HCT116 (cell line): ENCODE measurements around the gene RNF114. TPM values are rescaled to one million over a fixed set of nuclear protein-coding genes. Genes with fewer than 3 reads are reported as not detected.

ENCODE experiments used
- ATAC-seq: fragments of 200-7000 bp; cut with Tn5 transposase; 2 replicates; pipeline ENCODE4 v1.9.1; 2020; ENCODE audit warnings: mild to moderate bottlenecking, moderate library complexity
- BruUV-seq: library from RNA; stranded (reverse); fragments of 400-500 nt; replicated peaks from 2 replicates; lab custom pipeline; 2021; lab: Mats Ljungman, UMichigan
- CTCF ChIA-PET: fragments of 300-600 bp; sonication (Branson Sonifier 250); formaldehyde crosslinking; loops from one replicate; lab custom pipeline; 2021; ENCODE audit warnings: antibody characterized with exemption; lab: Charles Lee
- POLR2A ChIA-PET: fragments of 300-600, 350-600 bp; sonication (Branson Sonifier 250); formaldehyde crosslinking; loops from one replicate; lab custom pipeline; 2021; ENCODE audit warnings: antibody characterized with exemption; lab: Charles Lee
- RAD21 ChIA-PET, 2 experiments: fragments of 300-600 bp; sonication (Branson Sonifier 250); formaldehyde crosslinking; loops; one replicate each; lab custom pipeline; 2023; ENCODE audit warnings: low total read pairs in 2 of 2; ENCODE audit not compliant: uncharacterized antibody in 2 of 2, unreplicated experiment in 2 of 2, low non-redundant PET in 1 of 2; lab: Charles Lee
- DNase-seq: peaks from one replicate; pipeline ENCODE4 v3.0.0-alpha.2; 2010; ENCODE audit warnings: low read depth, low spot score
- H2AFZ ChIP-seq: fragments of 200-600 bp; shearing (Covaris generic), sonication (generic); 2 replicates; pipeline ENCODE4 v1.6.1; 2017; ENCODE audit warnings: low read depth, mixed run types, mixed read lengths, antibody characterized with exemption, low read length; ENCODE audit not compliant: poor library complexity, severe bottlenecking
- H3K27ac ChIP-seq: 2 replicates; pipeline ENCODE4 v1.5.1; 2012; ENCODE audit warnings: low read depth, low read length
- H3K27me3 ChIP-seq: fragments of 200-600 bp; sonication (generic); 2 replicates; pipeline ENCODE4 v1.6.1; 2016; ENCODE audit warnings: mixed run types, low read length, mixed read lengths; ENCODE audit not compliant: insufficient read depth
- H3K36me3 ChIP-seq, 2 experiments: fragments of 200-500 bp in 1 of 2; fragments of 200-600 bp in 1 of 2; sonication (Bioruptor generic) in 1 of 2; sonication (generic) in 1 of 2; 2 replicates each; pipeline versions ENCODE4 v1.5.1 to v1.6.1; 2014 to 2016; ENCODE audit warnings: low read length in 2 of 2, inconsistent platforms in 1 of 2, mixed read lengths in 1 of 2, mixed run types in 1 of 2; ENCODE audit not compliant: insufficient read depth in 2 of 2, control insufficient read depth in 1 of 2
- H3K4me1 ChIP-seq, 2 experiments: fragments of 200-600 bp in 1 of 2; sonication (generic) in 1 of 2; 2 replicates each; pipeline versions ENCODE4 v1.5.1 to v1.6.1; 2012 to 2017; ENCODE audit warnings: low read length in 2 of 2, inconsistent platforms in 1 of 2, mild to moderate bottlenecking in 1 of 2, mixed read lengths in 1 of 2, mixed run types in 1 of 2, moderate library complexity in 1 of 2; ENCODE audit not compliant: insufficient read depth in 2 of 2, control insufficient read depth in 1 of 2
- H3K4me2 ChIP-seq: fragments of 200-600 bp; sonication (generic); 2 replicates; pipeline ENCODE4 v1.6.1; 2017; ENCODE audit warnings: mixed run types, low read length, mixed read lengths
- H3K4me3 ChIP-seq, 2 experiments: fragments of 200-600 bp in 1 of 2; sonication (generic) in 1 of 2; replicated peaks in 1 of 2; 2 replicates each; pipeline ENCODE4 v1.5.1; 2011 to 2016; ENCODE audit warnings: low read length in 2 of 2, control low read depth in 1 of 2, low read depth in 1 of 2, mild to moderate bottlenecking in 1 of 2, mixed read lengths in 1 of 2, mixed run types in 1 of 2
- H3K79me2 ChIP-seq: fragments of 200-600 bp; sonication (generic); 2 replicates; pipeline ENCODE4 v1.6.1; 2017; ENCODE audit warnings: mild to moderate bottlenecking, mixed run types, low read length, moderate library complexity, mixed read lengths; ENCODE audit not compliant: insufficient read depth
- H3K9ac ChIP-seq: fragments of 200-600 bp; sonication (generic); 2 replicates; pipeline ENCODE4 v1.6.1; 2016; ENCODE audit warnings: low read length, mixed read lengths
- H3K9me2 ChIP-seq: fragments of 200-600 bp; sonication (generic), shearing (Covaris generic); 2 replicates; pipeline ENCODE4 v1.6.1; 2017; ENCODE audit warnings: mixed run types, mild to moderate bottlenecking, moderate library complexity; ENCODE audit not compliant: insufficient read depth
- H3K9me3 ChIP-seq, 2 experiments: fragments of 200-500 bp in 1 of 2; fragments of 200-600 bp in 1 of 2; sonication (Bioruptor generic) in 1 of 2; sonication (generic) in 1 of 2; 2 replicates each; pipeline ENCODE4 v1.6.1; 2014 to 2017; ENCODE audit warnings: low read length in 2 of 2, mixed read lengths in 2 of 2, inconsistent platforms in 1 of 2, low read depth in 1 of 2, mild to moderate bottlenecking in 1 of 2, mixed run types in 1 of 2, moderate library complexity in 1 of 2; ENCODE audit not compliant: control insufficient read depth in 1 of 2, insufficient read depth in 1 of 2
- H4K20me1 ChIP-seq: fragments of 200-600 bp; sonication (generic), shearing (Covaris generic); 2 replicates; pipeline ENCODE4 v1.6.1; 2017; ENCODE audit warnings: mixed run types, mild to moderate bottlenecking, moderate library complexity; ENCODE audit not compliant: insufficient read depth
- CBX3 ChIP-seq: IDR thresholded peaks from 2 replicates; pipeline ENCODE4 v1.6.1; 2012; ENCODE audit warnings: low read depth
- CEBPB ChIP-seq: IDR thresholded peaks from 2 replicates; pipeline ENCODE4 v1.6.1; 2012; ENCODE audit warnings: low read depth
- EGR1 ChIP-seq: IDR thresholded peaks from 2 replicates; pipeline ENCODE4 v1.6.1; 2012; ENCODE audit warnings: low read depth
- ELF1 ChIP-seq: IDR thresholded peaks from 2 replicates; pipeline ENCODE4 v1.6.1; 2012; ENCODE audit warnings: low read depth, borderline replicate concordance
- EZH2 ChIP-seq: fragments of 200-600 bp; sonication (generic); IDR thresholded peaks from 2 replicates; pipeline ENCODE4 v1.6.1; 2017; ENCODE audit warnings: antibody characterized with exemption, mixed run types
- EZH2phosphoT487 ChIP-seq: fragments of 200-600 bp; IDR thresholded peaks from 2 replicates; pipeline ENCODE4 v1.6.1; 2018; ENCODE audit warnings: antibody characterized with exemption, borderline replicate concordance
- FOSL1 ChIP-seq: IDR thresholded peaks from 2 replicates; pipeline ENCODE4 v1.6.1; 2012; ENCODE audit warnings: low read depth
- JUND ChIP-seq: IDR thresholded peaks from 2 replicates; pipeline ENCODE4 v1.6.1; 2012
- MAX ChIP-seq: IDR thresholded peaks from 2 replicates; pipeline ENCODE4 v1.6.1; 2012
- POLR2A ChIP-seq: IDR thresholded peaks from 2 replicates; pipeline ENCODE4 v1.7.0; 2011; ENCODE audit warnings: borderline replicate concordance; ENCODE audit not compliant: insufficient read depth, insufficient read length; ENCODE audit errors: extremely low read depth
- POLR2AphosphoS5 ChIP-seq: IDR thresholded peaks from 2 replicates; pipeline ENCODE4 v1.6.1; 2011; ENCODE audit warnings: mild to moderate bottlenecking, low read depth, low read length, moderate library complexity
- RAD21 ChIP-seq: IDR thresholded peaks from 2 replicates; pipeline ENCODE4 v1.6.1; 2012; ENCODE audit warnings: low read depth, mild to moderate bottlenecking
- REST ChIP-seq: IDR thresholded peaks from 2 replicates; pipeline ENCODE4 v1.6.1; 2012; ENCODE audit warnings: low read depth
- SIN3A ChIP-seq: IDR thresholded peaks from 2 replicates; pipeline ENCODE4 v1.6.1; 2012; ENCODE audit warnings: low read depth
- SRF ChIP-seq: IDR thresholded peaks from 2 replicates; pipeline ENCODE4 v1.6.1; 2012; ENCODE audit warnings: low read depth
- TCF7L2 ChIP-seq: IDR thresholded peaks from 2 replicates; pipeline ENCODE4 v1.7.0; 2011; ENCODE audit warnings: borderline replicate concordance, inconsistent platforms; ENCODE audit not compliant: insufficient read depth, insufficient read length; ENCODE audit errors: extremely low read depth
- ZBTB33 ChIP-seq: IDR thresholded peaks from 2 replicates; pipeline ENCODE4 v1.6.1; 2011; ENCODE audit warnings: mild to moderate bottlenecking, low read length, moderate library complexity; ENCODE audit not compliant: insufficient replicate concordance; ENCODE audit errors: extremely low read depth
- ZFX ChIP-seq: fragments of 450-650 bp; IDR thresholded peaks from 2 replicates; pipeline ENCODE4 v1.6.1; 2017
- intact Hi-C: fragments of 100-400 bp; cut with micrococcal nuclease; formaldehyde crosslinking; loops from 2 replicates; pipeline ENCODE4 v1.10.0; 2022
- total RNA-seq: library from RNA; stranded (reverse); gene quantifications from one replicate; pipeline ENCODE4 v1.2.1, GENCODE V29; 2021; ENCODE audit not compliant: unreplicated experiment
- TF ChIP-seq, protein P1 (sequence below), 3 experiments: fragments of 200-600 bp in 1 of 3; sonication (generic) in 1 of 3; IDR thresholded peaks in 2 of 3; conservative IDR thresholded peaks in 1 of 3; 2 replicates each; pipeline ENCODE4 v1.5.1; 2012 to 2017; ENCODE audit warnings: low read depth in 2 of 3, low read length in 2 of 3, antibody characterized with exemption in 1 of 3, borderline replicate concordance in 1 of 3, control low read depth in 1 of 3, mild to moderate bottlenecking in 1 of 3, mixed read lengths in 1 of 3, mixed run types in 1 of 3, moderate library complexity in 1 of 3; ENCODE audit not compliant: insufficient read depth in 1 of 3
- TF ChIP-seq, protein P2 (sequence below): IDR thresholded peaks from 2 replicates; pipeline ENCODE4 v1.6.1; 2012

RNF114 gene
- total RNA-seq, 1 experiment from 2014 or later, result 66.8 TPM

DNA sequence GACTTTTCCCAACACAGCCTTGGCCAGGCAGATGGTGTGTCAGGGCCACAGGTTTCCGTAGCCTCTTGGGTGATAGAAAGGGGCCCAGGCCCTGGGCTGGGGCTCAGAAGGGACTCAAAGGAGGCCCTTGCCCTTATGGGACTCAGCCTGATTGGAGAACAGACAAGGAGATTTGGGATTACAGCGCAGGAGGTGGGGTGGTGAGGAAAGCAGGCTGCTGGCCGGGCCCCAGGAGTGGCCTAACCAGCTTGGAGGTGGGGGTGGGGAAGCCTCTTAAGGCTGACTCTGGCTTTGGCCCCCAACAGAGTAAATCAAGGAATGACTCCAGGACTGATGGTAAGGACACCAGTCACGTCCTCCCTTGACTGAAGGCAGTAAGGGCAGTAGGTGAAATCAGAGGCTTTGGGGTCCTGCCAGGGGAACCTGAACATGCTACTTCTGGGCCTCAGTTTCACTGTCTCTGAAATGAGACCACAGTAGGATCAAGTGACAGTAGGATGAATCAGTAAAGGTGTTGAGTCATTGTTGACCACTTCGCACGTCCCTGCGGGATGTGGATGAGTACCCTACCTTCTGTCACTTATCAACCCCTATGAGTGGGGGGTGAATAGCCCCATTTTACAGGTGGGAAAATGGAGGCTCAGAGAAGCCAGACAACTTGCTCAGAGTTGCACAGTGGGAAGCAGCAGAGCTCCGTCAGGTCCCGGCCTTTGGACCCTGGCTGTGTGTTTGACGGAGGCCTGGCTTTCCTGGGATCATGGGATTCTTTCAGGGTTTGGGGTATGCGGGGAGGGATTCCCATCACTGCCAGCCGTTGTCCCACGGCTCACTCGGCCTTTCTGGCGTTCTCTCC lies 51.0 kb downstream of the RNF114 start:
- Histone ChIP-seq H3K4me3 (no peak overlapping the region), H3K9me2 (no peaks in the 10 kb centered on the region), H3K79me2 (peaks cover 49% of the 10 kb centered on the region), H3K27ac (no peak overlapping the region), H3K36me3 (peaks cover 26 to 48% of the 10 kb centered on the region in 2 experiments), H2AFZ (no peak overlapping the region), H3K4me2 (peak overlapping the region; percentile 33), H4K20me1 (no peaks in the 10 kb centered on the region), H3K4me1 (peaks cover 4 to 61% of the 10 kb centered on the region in 2 experiments), H3K9me3 (no peaks in the 10 kb centered on the region), H3K27me3 (no peaks in the 10 kb centered on the region), H3K9ac (no peak overlapping the region)
- ATAC-seq (no peak), DNase-seq (no peak)
- ChIA-PET CTCF (no interaction called here), RAD21 (no interaction called here), POLR2A (interaction anchor here (1.0 kb wide), 1 partner anchor 12 kb away, joined by 3 read pairs; no protein-coding TSS in a partner anchor)
- TF ChIP-seq, protein P1, sequence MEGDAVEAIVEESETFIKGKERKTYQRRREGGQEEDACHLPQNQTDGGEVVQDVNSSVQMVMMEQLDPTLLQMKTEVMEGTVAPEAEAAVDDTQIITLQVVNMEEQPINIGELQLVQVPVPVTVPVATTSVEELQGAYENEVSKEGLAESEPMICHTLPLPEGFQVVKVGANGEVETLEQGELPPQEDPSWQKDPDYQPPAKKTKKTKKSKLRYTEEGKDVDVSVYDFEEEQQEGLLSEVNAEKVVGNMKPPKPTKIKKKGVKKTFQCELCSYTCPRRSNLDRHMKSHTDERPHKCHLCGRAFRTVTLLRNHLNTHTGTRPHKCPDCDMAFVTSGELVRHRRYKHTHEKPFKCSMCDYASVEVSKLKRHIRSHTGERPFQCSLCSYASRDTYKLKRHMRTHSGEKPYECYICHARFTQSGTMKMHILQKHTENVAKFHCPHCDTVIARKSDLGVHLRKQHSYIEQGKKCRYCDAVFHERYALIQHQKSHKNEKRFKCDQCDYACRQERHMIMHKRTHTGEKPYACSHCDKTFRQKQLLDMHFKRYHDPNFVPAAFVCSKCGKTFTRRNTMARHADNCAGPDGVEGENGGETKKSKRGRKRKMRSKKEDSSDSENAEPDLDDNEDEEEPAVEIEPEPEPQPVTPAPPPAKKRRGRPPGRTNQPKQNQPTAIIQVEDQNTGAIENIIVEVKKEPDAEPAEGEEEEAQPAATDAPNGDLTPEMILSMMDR (IDR thresholded peaks at IDR 0.05 in 2 of 3, conservative IDR thresholded peaks at IDR 0.05 in 1 of 3; ENCODE audit: borderline replicate concordance in 1 of 3, insufficient read depth in 1 of 3, low read depth in 2 of 3, low read length in 2 of 3), result no peak
- TF ChIP-seq ZBTB33 (no peak), JUND (no peak), EZH2 (no peak), POLR2A (no peak), SRF (no peak), CBX3 (no peak; the same call in 1 of the 2 replicates), SIN3A (no peak), RAD21 (no peak), EGR1 (no peak), MAX (no peak), EZH2phosphoT487 (no peak), POLR2AphosphoS5 (no peak), ZFX (no peak), CEBPB (no peak), TCF7L2 (no peak), ELF1 (no peak), FOSL1 (no peak), REST (no peak)
- TF ChIP-seq, protein P2, sequence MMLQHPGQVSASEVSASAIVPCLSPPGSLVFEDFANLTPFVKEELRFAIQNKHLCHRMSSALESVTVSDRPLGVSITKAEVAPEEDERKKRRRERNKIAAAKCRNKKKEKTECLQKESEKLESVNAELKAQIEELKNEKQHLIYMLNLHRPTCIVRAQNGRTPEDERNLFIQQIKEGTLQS, result no peak
- no TSS peak for BruUV-seq
- intact Hi-C loops, result no loop called here
